ENCODE results near the gene FABP7.

The FABP7 gene

GRCh38 chr6:122799140-122799745, 19.7 kb downstream of the FABP7 start:
- no peak for DNase-seq

DNA sequence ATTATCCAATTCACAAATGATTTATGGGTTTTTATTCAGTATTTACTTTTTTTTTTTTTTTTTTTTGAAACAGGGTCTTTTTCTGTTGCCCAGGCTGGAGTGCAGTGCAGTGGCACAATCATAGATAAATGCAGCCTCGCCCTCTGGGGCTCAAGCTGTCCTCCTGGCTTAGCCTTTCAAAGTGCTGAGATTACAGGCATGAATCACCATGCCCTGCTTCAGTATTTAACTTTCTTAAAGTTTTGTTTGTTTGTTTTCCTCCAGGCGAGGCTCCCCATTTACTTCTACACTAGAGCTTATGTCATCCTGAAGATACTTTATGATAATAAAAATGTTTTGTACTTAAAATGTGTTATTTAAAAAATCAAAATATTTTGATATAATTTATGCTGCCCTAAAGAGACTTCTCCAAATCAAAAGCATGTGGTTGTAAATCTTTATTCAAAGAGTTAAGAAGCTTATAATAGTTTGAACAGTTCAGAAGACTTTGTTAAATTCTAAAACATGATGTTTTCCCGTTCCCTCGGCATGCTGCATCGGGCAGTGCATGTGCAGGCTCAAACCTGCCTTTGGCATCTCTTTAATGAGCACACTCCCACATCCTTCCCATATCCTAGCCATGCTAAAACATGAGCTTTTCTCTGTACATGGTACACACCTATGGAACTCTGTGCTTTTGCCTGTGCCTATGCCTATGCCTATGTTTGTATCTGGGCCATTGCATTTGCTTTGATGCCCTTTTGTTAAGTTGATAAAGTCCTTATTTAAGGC, 20.6 kb downstream of the FABP7 start:
- no peak for DNase-seq

GRCh38 chr6:122800906-122801305, 21.4 kb downstream of the FABP7 start:
- DNase-seq = no peak

DNA sequence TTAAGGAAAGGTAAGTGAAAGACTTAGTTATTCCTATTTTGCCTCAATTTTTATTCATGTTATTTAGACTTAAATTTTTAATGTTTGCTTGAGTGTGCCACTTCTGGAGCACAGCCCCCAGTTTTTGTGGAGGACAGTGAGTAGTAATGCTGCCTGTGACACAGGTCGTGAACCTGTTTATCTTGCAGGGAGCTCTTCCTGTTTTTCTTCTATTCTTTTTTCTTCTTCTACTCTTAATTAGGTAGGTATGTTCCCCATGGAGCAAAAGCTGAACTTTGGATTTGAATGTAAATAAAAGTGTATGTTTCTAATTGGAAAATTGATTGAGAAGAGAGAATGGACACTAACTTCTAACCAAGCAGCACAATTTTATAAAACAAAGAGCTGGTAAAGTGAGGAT, 21.9 kb downstream of the FABP7 start:
- DNase-seq = no peak

DNA sequence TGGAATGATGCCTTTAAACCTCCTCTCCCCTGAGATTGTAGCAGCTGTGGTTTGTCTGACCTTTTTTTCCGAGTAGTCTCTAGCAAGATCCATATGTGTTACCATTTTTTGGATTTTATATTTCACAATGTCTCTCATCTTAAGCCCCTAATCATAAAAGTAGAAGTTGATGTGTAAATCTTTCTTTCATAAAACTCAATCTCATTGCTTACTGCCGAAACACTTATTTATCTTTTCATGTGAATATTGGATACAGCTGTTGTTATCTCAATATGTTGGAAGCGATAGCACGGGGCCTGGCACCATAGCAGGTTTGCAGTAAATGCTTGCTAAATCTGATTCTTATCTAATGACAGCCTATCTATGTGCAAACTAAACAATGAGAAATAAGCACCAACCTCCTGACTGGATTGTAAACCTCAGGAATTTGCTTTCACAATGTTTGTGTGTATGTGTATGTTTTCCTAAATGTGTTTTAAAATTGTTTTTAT, 23.7 kb downstream of the FABP7 start:
- no peak for DNase-seq

DNA sequence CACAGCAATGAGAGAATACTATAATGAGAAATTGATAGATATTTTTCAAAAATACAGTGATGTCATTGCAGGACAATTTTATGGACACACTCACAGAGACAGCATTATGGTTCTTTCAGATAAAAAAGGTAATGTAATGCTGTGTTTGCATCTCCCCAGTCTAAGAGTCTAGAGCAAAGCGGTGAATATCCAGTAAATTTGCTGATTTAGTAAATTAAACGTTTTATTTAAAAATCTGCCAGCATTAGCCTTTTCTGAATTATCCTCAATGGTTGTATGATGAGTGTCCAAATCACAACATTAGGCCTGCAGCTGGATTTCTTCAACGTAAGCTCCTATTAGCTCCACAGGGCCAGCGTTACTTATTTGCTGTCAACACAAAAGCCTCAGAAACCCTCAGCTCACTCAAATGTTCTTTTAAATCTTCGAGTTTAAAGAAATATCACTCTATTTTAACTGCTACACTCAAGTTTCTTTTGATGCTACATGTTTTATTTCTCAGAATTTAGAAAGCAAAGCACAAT, 25.5 kb downstream of the FABP7 start:
- DNase-seq = no peak

GRCh38 chr6:122806291-122806690, 26.8 kb downstream of the FABP7 start:
- DNase-seq = no peak

GRCh38 chr6:122808121-122808885, 28.8 kb downstream of the FABP7 start:
- DNase-seq = no peak

DNA sequence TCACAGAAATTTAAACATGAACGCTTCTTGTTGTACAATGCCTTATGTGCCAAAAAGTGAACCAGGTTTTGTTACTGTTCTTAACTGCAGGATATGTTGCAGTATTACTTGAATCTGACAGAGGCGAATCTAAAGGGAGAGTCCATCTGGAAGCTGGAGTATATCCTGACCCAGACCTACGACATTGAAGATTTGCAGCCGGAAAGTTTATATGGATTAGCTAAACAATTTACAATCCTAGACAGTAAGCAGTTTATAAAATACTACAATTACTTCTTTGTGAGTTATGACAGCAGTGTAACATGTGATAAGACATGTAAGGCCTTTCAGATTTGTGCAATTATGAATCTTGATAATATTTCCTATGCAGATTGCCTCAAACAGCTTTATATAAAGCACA, 29.5 kb downstream of the FABP7 start:
- no peak for DNase-seq

DNA sequence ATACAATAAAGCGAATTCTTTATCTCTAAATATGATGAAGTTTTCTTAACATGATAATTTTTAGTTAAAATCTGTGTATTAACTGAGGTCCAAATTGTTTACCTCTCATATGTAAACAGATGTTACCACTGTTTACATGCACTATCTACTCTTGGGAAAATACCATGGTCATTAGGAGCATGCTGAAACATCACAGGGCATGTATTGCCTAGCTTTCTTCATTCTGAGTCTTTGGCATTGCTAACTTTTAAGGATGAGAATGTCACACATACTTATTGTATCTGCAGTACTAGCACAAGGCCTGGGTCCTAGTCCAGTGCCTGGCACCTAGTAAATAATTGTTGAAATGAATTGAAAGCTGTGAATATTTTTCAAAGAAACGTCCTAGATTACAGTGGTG, 30.2 kb downstream of the FABP7 start:
- no peak for DNase-seq

DNA sequence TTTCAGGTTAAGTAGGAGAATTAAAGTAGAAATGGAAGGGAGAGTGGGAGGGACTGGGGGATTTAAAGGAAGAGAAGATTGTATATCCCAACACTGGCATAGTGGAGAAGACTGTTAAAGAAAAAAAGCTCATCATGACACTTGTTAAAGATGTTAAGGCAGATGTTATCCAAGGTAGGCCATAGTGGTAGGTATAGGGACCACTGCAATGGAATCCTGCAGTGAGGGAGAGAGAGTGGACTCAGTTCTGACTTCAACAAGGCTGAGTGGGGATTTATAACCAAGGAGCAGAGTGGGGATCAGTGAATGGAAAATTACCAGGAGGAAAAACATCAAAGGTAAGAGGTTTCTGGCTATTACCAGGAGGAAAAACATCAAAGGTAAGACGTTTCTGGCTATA, 30.7 kb downstream of the FABP7 start:
- DNase-seq = no peak

DNA sequence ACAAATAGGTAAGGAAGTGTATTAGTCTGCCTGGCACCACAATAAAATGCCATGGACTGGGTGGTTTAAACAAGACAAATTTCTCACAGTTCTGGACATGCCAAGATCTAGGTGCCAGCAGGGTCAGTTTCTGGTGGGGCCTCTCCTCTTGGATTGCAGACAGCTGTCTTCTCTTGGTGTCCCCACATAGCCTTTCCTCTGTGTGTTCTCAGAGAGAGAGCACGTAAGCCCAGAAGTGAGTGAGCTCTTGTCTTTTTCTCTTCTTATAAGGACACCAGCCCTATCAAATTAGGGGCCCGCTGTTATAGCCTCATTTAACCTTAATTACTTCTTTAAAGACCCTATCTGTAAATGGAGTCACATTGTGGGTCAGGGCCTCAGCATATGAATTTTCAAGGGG, 37.8 kb downstream of the FABP7 start:
- no peak for DNase-seq

DNA sequence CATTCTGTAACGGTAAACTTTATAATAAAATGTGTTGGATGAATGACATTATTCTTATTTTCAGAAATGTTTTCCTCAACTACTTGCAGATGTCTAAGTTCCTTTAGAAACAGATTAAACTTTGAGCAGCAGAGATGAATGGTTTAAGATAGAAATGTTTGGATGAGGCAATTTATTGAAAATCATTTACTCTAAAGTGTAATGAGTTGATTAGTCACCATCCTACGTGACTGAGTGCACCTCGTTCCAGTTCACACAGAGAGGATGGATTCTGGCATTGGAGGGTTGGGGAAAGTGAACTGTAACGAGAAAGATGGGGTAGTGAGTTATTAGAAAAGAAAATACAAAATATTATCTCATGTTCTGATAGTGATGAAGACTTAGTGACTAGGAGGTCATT, 38.2 kb downstream of the FABP7 start:
- no peak for DNase-seq

DNA sequence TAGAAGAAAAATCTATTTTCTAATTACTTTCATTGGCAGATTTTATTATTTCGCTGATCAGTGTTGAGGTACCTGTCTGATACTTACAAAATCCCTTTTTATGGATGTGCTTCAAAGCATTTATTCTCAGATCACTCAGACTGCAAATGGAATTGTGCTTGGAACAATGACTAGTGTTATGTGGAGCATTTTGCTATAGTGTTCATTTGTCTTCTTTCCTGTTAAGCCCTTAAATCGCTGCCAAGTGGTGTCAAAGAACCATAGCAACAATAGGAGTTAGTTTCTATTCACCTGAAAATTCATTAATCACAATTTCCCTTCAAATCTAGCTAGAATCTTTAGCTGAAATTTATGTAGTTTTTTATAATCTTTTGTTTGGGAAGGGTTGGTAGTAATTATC, 39.4 kb downstream of the FABP7 start:
- no peak for DNase-seq

GRCh38 chr6:122821095-122821494, 41.6 kb downstream of the FABP7 start:
- no peak for DNase-seq

GRCh38 chr6:122825163-122825562, 45.6 kb downstream of the FABP7 start:
- no peak for DNase-seq

DNA sequence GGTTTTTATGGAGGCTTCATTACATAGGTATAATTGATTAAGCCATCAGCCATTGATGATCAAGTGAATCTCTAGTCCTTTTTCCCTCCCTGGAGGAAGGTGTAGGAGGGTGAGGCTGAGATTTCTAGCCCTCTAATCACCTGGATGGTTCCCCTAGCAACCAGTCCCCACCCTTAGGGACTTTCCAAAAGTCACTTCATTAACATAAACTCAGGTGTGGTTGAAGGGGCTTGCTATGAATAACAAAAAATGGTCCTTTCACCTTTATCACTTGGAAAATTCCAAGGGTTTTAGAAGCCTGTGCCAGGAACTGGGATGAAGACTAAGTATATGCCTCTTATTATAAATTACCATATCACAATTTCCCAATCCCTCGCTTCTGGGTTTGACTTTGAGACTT, 49.9 kb downstream of the FABP7 start:
- DNase-seq = no peak

GRCh38 chr6:122831511-122831910, 52.0 kb downstream of the FABP7 start:
- DNase-seq = no peak

DNA sequence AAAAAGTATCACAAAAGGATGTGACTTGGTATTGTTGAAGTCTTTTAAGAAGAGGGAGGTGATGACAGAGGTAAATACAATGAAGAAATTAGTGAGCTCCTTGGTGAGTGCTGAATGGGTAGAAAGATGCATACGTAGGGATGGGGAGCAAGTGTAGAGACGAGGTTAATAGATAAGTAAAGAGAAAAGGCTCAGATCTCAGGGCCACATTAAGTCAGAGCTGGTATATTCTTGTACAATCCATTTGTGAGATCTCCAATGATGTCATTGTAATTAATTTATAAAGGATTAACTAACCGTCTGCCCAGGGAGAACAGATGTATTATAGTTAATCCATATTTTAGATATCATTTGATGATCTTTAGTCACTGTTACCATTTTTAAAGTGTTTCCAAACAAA, 52.9 kb downstream of the FABP7 start:
- DNase-seq = no peak

DNA sequence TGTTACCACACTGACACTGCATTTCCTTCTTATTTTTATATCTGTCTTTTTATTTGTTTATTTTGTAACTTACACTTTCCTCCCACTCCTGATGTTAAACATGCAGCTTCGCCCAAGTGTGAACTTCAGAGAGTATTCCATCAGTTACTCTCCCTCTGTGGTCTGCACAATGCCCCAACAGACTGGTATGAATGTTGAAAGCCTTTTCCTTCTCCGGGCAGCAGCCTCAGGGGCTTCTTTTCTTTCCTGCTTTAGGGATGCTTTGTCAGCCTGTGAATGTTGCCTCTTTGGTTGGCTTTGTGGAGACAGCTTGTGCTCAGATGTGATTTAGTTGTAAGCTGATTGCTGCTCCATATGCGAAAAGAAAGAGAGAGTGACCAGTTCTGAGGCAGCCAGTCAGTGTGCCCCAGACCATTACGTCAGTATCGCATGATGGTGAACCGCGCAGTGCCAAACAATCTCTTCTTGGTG, 53.5 kb downstream of the FABP7 start:
- DNase-seq = no peak

Measured in GDM1 (cell line).